KMS-11 (cell line): ENCODE results near the gene CAPZB.

Experiments used
- H2AFZ ChIP-seq: fragments of 200-600 bp; sonication (generic); 2 replicates; pipeline ENCODE4 v1.6.1; 2016; ENCODE audit warnings: antibody characterized with exemption, mixed run types, low read depth
- H3K27ac ChIP-seq: fragments of 200-600 bp; sonication (generic); 2 replicates; pipeline ENCODE4 v1.6.1; 2016; ENCODE audit warnings: mild to moderate bottlenecking, mixed run types
- H3K27me3 ChIP-seq: fragments of 200-600 bp; sonication (generic); 2 replicates; pipeline ENCODE4 v1.6.1; 2017; ENCODE audit warnings: mild to moderate bottlenecking, low read depth, mixed run types, moderate library complexity; ENCODE audit not compliant: insufficient read depth
- H3K36me3 ChIP-seq: fragments of 200-600 bp; sonication (generic); 2 replicates; pipeline ENCODE4 v1.6.1; 2017; ENCODE audit warnings: mild to moderate bottlenecking, mixed run types; ENCODE audit not compliant: insufficient read depth
- H3K4me1 ChIP-seq: fragments of 200-600 bp; sonication (generic); 2 replicates; pipeline ENCODE4 v1.6.1; 2016; ENCODE audit warnings: mild to moderate bottlenecking, low read depth, mixed run types; ENCODE audit not compliant: poor library complexity, severe bottlenecking
- H3K4me2 ChIP-seq: fragments of 200-600 bp; sonication (generic); 2 replicates; pipeline ENCODE4 v1.7.0; 2016; ENCODE audit warnings: mild to moderate bottlenecking, mixed run types
- H3K4me3 ChIP-seq: fragments of 200-600 bp; sonication (generic); IDR thresholded peaks from 2 replicates; pipeline ENCODE4 v1.6.1; 2017; ENCODE audit warnings: low read depth, low read length, mixed read lengths; ENCODE audit not compliant: insufficient read depth
- H3K79me2 ChIP-seq: fragments of 200-600 bp; sonication (generic); 2 replicates; pipeline ENCODE4 v1.6.1; 2016; ENCODE audit warnings: low read depth, mixed run types; ENCODE audit not compliant: insufficient read depth
- H3K9ac ChIP-seq: fragments of 200-600 bp; sonication (generic); 2 replicates; pipeline ENCODE4 v1.6.1; 2016; ENCODE audit warnings: mild to moderate bottlenecking, mixed run types
- H4K20me1 ChIP-seq: fragments of 200-600 bp; sonication (generic); 2 replicates; pipeline ENCODE4 v1.6.1; 2016; ENCODE audit warnings: mild to moderate bottlenecking, mixed run types; ENCODE audit not compliant: insufficient read depth
- TF ChIP-seq, protein P1 (sequence below): fragments of 200-600 bp; sonication (generic); conservative IDR thresholded peaks from 2 replicates; pipeline ENCODE4 v1.6.1; 2017; ENCODE audit warnings: low read depth, mild to moderate bottlenecking, antibody characterized with exemption, low read length, moderate library complexity, mixed read lengths

Gene CAPZB

GRCh38 chr1:19478322-19478721 is 7.0 kb downstream of the CAPZB start:
- Histone ChIP-seq H4K20me1 (peaks cover 26% of the 10 kb centered on the region; the same call in 1 of the 2 replicates), H3K27ac (no peak overlapping the region), H3K4me2 (no peak overlapping the region)

GRCh38 chr1:19477284-19478249 is 7.8 kb downstream of the CAPZB start:
- no peaks in the 10 kb centered on the region for H3K36me3 ChIP-seq
- peaks cover 26% of the 10 kb centered on the region; the same call in 1 of the 2 replicates for H4K20me1 ChIP-seq
- TF ChIP-seq, protein P1, sequence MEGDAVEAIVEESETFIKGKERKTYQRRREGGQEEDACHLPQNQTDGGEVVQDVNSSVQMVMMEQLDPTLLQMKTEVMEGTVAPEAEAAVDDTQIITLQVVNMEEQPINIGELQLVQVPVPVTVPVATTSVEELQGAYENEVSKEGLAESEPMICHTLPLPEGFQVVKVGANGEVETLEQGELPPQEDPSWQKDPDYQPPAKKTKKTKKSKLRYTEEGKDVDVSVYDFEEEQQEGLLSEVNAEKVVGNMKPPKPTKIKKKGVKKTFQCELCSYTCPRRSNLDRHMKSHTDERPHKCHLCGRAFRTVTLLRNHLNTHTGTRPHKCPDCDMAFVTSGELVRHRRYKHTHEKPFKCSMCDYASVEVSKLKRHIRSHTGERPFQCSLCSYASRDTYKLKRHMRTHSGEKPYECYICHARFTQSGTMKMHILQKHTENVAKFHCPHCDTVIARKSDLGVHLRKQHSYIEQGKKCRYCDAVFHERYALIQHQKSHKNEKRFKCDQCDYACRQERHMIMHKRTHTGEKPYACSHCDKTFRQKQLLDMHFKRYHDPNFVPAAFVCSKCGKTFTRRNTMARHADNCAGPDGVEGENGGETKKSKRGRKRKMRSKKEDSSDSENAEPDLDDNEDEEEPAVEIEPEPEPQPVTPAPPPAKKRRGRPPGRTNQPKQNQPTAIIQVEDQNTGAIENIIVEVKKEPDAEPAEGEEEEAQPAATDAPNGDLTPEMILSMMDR, result no peak
- no peaks in the 10 kb centered on the region for H3K27me3 ChIP-seq
- H2AFZ ChIP-seq, result no peak overlapping the region
- no peak overlapping the region for H3K9ac ChIP-seq
- H3K4me1 ChIP-seq, result peaks cover 33% of the 10 kb centered on the region
- H3K4me2 ChIP-seq, result no peak overlapping the region
- H3K79me2 ChIP-seq, result peaks cover 90% of the 10 kb centered on the region
- H3K27ac ChIP-seq, result no peak overlapping the region
- no peak overlapping the region for H3K4me3 ChIP-seq

More at GRCh38 chr1:19478322-19478721, 7.0 kb downstream of the CAPZB start:
- no peak overlapping the region for H2AFZ ChIP-seq
- H3K36me3 ChIP-seq, result no peaks in the 10 kb centered on the region
- no peak overlapping the region for H3K9ac ChIP-seq
- no peaks in the 10 kb centered on the region for H3K27me3 ChIP-seq
- TF ChIP-seq, protein P1, result no peak
- H3K4me3 ChIP-seq, result no peak overlapping the region
- peaks cover 41% of the 10 kb centered on the region for H3K4me1 ChIP-seq
- peaks cover 98% of the 10 kb centered on the region for H3K79me2 ChIP-seq

DNA sequence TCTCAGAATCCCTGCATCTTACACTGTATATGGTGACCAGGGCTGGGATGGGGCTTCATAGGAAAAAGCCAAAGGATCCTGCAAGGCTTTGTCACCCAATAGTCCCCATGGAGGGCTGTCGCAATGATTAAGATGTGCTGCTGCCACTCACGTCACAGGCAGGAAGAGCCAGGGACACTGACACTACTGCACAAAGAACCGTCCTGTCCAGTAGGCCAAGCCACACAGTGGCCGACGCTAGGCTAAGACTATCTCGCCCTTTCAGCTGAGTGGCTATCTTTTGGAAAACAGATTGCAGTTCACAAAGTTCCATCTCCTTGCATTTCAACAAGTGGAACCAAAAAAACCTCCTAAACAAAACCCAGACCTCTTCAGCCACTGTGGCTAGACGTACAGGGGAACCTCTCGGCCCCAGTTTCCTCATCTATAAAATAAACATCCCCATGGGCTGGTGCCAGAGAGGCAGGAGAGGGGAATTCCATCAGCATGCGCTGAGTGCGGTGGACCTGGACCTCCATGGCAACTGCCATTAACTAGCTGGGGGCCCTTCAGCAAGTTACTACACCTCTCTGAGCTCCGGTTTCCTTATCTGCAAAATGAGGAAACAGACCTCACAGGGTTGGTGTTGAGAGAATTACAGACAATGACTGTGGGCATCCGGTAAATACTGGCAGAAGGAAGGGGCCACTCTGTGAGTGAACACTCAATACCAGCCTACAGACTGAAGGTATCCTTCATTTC is 8.7 kb downstream of the CAPZB start:
- H3K27me3 ChIP-seq, result no peaks in the 10 kb centered on the region
- TF ChIP-seq, protein P1, result no peak
- H3K79me2 ChIP-seq, result peaks cover 90% of the 10 kb centered on the region
- H3K27ac ChIP-seq, result no peak overlapping the region
- peaks cover 25% of the 10 kb centered on the region for H3K4me1 ChIP-seq
- no peak overlapping the region for H3K9ac ChIP-seq
- H3K36me3 ChIP-seq, result no peaks in the 10 kb centered on the region
- H2AFZ ChIP-seq, result no peak overlapping the region
- peaks cover 23% of the 10 kb centered on the region; the same call in 1 of the 2 replicates for H4K20me1 ChIP-seq
- no peak overlapping the region for H3K4me3 ChIP-seq
- no peak overlapping the region for H3K4me2 ChIP-seq

GRCh38 chr1:19475296-19475695 is 10.0 kb downstream of the CAPZB start:
- Histone ChIP-seq H3K4me2 (no peak overlapping the region), H3K4me1 (peaks cover 22% of the 10 kb centered on the region), H3K27ac (no peak overlapping the region), H3K79me2 (peaks cover 90% of the 10 kb centered on the region), H3K9ac (no peak overlapping the region), H3K36me3 (no peaks in the 10 kb centered on the region), H4K20me1 (peaks cover 12% of the 10 kb centered on the region; the same call in 1 of the 2 replicates), H2AFZ (no peak overlapping the region), H3K27me3 (no peaks in the 10 kb centered on the region), H3K4me3 (no peak overlapping the region)
- TF ChIP-seq, protein P1, result no peak
